Measurements from ENCODE around the gene TMA16.

GRCh38 chr4:163556177-163556576 lies 61.7 kb downstream of the TMA16 start:
- peak; percentile 52 for TF ChIP-seq CTCF (IDR thresholded peaks at IDR 0.05; ENCODE audit: low read depth, low read length, poor library complexity, severe bottlenecking)
- TF ChIP-seq EZH2phosphoT487 (IDR thresholded peaks at IDR 0.05; ENCODE audit: borderline replicate concordance, low read length) = no peak
